ENCODE data around the gene SNAP25.

The SNAP25 gene

GRCh38 chr20:10338426-10339180 is 120.0 kb downstream of the SNAP25 start:
- peak; percentile 24 for DNase-seq

- no peak for DNase-seq
Measured at GRCh38 chr20:10339609-10340008, 121.0 kb downstream of the SNAP25 start.

GRCh38 chr20:10342152-10342551 is 123.5 kb downstream of the SNAP25 start:
- no peak for DNase-seq

GRCh38 chr20:10344953-10345352 is 126.3 kb downstream of the SNAP25 start:
- DNase-seq: no peak

GRCh38 chr20:10347086-10347880 is 128.7 kb downstream of the SNAP25 start:
- no peak for DNase-seq

- DNase-seq: no peak
Measured at GRCh38 chr20:10349118-10349517, 130.5 kb downstream of the SNAP25 start.

- DNase-seq: no peak
Measured at GRCh38 chr20:10350188-10350842, 131.7 kb downstream of the SNAP25 start.

GRCh38 chr20:10352934-10353824 is 134.5 kb downstream of the SNAP25 start:
- no peak for DNase-seq

- DNase-seq: no peak
Measured at GRCh38 chr20:10356628-10357027, 138.0 kb downstream of the SNAP25 start.

Measured in MV-4-11 (cell line).